ENCODE data around the gene SH3BP5.

DNA sequence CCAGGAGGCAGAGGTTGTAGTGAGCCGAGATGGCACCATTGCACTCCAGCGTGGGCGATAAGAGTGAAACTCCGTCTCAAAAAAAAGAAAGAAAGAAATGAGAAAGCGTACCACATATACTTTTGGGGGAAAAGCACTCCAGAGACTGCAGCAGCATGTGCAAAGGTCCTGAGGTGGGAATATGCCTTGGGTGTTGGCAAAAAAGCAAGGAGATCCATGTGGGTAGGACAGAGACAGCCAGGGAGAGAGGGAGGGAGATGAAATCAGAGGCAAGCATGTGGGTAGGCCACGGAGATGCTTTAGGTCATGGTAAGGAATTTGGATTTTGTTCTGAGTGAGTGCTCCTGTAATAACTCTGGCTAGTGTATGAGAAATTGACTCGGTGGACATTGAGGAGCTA lies 3.7 kb upstream of the SH3BP5 start:
- TF ChIP-seq, protein P1, sequence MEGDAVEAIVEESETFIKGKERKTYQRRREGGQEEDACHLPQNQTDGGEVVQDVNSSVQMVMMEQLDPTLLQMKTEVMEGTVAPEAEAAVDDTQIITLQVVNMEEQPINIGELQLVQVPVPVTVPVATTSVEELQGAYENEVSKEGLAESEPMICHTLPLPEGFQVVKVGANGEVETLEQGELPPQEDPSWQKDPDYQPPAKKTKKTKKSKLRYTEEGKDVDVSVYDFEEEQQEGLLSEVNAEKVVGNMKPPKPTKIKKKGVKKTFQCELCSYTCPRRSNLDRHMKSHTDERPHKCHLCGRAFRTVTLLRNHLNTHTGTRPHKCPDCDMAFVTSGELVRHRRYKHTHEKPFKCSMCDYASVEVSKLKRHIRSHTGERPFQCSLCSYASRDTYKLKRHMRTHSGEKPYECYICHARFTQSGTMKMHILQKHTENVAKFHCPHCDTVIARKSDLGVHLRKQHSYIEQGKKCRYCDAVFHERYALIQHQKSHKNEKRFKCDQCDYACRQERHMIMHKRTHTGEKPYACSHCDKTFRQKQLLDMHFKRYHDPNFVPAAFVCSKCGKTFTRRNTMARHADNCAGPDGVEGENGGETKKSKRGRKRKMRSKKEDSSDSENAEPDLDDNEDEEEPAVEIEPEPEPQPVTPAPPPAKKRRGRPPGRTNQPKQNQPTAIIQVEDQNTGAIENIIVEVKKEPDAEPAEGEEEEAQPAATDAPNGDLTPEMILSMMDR (conservative IDR thresholded peaks at IDR 0.05; ENCODE audit: low read depth, low read length): no peak
- no peak for TF ChIP-seq EZH2 (IDR thresholded peaks at IDR 0.05; ENCODE audit: borderline replicate concordance, low read depth, low read length, poor library complexity, severe bottlenecking)
